Measurements from ENCODE around the gene PHACTR2.
"Not testable (repeated sequence)": the region's sequence is repeated elsewhere in the genome, so short reads cannot be mapped to it uniquely, and the experiment has no call there.

Gene PHACTR2

DNA sequence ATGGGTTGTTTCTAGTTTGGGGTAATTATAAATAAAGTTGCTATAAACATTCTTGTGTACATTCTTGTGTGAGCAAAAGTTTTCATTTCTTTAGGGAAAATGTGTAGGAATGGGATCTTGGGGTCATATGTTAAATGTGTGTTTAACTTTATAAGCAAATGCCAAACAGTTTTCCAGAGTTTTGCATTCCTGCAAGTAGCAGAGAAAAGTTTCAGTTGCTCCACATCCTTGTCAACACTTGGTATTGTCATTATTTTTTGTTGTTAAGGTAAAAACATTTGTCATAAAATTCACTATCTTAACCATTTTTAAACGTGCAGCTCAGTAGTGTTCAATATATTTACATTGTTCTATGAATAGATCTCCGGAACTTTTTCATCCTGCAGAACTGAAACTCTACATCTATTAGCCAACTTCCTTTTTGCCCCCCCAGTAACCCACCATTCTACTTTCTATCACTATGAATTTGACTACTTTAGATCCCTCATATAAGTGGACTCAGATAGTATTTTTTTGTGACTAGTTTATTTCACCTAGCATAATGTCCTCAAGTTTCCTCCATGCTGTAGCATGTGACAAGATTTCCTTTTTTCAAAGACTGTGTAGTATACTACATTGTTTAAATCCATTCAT lies 48.4 kb downstream of the PHACTR2 start:
- in situ Hi-C loops (cut with HindIII; ENCODE audit: low sequenced_read_pairs): no loop called here
- TF ChIP-seq, protein P1, sequence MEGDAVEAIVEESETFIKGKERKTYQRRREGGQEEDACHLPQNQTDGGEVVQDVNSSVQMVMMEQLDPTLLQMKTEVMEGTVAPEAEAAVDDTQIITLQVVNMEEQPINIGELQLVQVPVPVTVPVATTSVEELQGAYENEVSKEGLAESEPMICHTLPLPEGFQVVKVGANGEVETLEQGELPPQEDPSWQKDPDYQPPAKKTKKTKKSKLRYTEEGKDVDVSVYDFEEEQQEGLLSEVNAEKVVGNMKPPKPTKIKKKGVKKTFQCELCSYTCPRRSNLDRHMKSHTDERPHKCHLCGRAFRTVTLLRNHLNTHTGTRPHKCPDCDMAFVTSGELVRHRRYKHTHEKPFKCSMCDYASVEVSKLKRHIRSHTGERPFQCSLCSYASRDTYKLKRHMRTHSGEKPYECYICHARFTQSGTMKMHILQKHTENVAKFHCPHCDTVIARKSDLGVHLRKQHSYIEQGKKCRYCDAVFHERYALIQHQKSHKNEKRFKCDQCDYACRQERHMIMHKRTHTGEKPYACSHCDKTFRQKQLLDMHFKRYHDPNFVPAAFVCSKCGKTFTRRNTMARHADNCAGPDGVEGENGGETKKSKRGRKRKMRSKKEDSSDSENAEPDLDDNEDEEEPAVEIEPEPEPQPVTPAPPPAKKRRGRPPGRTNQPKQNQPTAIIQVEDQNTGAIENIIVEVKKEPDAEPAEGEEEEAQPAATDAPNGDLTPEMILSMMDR (IDR thresholded peaks at IDR 0.05; ENCODE audit: low read depth, low read length): no peak
- DNase-seq (ENCODE audit: low read depth, low spot score): no peak
- no peak overlapping the region for H3K4me3 ChIP-seq (ENCODE audit: low read depth, low read length)

DNA sequence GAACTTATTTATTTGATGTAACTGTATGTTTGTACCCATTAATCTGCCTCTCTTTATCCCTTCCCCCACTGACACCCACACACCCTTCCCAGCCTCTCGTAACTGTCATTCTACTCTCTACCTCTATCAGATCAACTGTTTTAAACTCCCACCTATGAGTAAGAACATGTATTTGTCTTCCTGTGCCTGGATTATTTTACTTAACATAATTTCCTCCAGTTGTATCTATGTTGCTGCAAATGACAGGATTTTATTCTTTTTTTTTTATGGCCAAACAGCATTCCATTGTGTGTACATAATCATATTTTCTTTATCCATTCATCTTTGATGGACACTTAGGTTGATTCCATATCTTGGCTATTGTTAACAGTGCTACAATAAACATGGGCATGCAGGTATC lies 49.3 kb downstream of the PHACTR2 start:
- in situ Hi-C loops (cut with HindIII; ENCODE audit: low sequenced_read_pairs): no loop called here
- no peak for DNase-seq (ENCODE audit: low read depth, low spot score)
- H3K4me3 ChIP-seq (ENCODE audit: low read depth, low read length): no peak overlapping the region
- TF ChIP-seq, protein P1 (IDR thresholded peaks at IDR 0.05; ENCODE audit: low read depth, low read length): no peak

DNA sequence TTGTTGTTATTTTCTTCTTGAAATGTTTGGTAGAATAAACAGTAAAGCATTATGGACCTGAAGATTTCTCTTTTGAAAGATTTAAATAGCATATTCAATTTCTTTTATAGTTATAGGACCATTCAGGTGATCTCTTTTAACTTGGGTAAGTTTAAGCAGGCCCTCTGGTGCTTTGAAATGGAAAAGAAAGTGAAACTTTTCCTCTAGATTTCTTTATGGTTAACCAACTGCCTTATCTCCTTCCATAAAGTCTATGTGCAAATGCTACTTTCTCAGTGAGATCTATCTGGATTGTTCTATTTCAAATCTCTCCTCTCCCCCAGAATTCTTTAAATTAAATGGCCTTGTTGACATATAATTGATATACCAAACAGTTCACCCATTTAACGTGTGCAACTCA lies 54.0 kb downstream of the PHACTR2 start:
- no peak overlapping the region for H3K4me3 ChIP-seq (ENCODE audit: low read depth, low read length)
- TF ChIP-seq, protein P1 (IDR thresholded peaks at IDR 0.05; ENCODE audit: low read depth, low read length): no peak

GRCh38 chr6:143732536-143732935 lies 54.8 kb downstream of the PHACTR2 start:
- in situ Hi-C loops (cut with HindIII; ENCODE audit: low sequenced_read_pairs): no loop called here
- DNase-seq (ENCODE audit: low read depth, low spot score): no peak
- TF ChIP-seq, protein P1 (IDR thresholded peaks at IDR 0.05; ENCODE audit: low read depth, low read length): no peak
- no peak overlapping the region for H3K4me3 ChIP-seq (ENCODE audit: low read depth, low read length)

More for the DNA sequence above, 54.0 kb downstream of the PHACTR2 start:
- no peak for DNase-seq (ENCODE audit: low read depth, low spot score)
- in situ Hi-C loops (cut with HindIII; ENCODE audit: low sequenced_read_pairs): no loop called here

GRCh38 chr6:143733510-143733909 lies 55.7 kb downstream of the PHACTR2 start:
- DNase-seq (ENCODE audit: low read depth, low spot score): no peak
- H3K4me3 ChIP-seq (ENCODE audit: low read depth, low read length): no peak overlapping the region
- TF ChIP-seq, protein P1 (IDR thresholded peaks at IDR 0.05; ENCODE audit: low read depth, low read length): no peak
- in situ Hi-C loops (cut with HindIII; ENCODE audit: low sequenced_read_pairs): no loop called here

DNA sequence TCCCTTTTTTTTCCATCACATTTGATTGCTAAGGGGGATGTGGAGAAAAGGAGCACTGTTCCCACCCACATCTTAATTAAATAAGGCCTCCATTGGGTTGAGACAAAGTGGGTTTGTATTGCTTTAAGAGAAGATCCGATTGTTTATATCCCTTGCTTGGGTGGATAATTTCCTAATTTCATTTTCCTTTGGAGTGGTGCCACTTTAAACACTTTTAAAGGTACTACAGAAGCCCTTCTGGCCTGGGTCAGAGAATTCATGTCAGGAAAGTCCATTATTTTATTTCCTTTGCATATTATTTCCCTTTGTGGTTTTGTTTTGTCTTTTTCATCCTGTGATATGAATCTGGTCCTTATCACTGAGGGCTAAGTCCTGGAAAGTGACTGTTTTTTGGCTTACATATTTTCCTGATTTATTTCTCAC lies 56.9 kb downstream of the PHACTR2 start:
- no peak overlapping the region for H3K4me3 ChIP-seq (ENCODE audit: low read depth, low read length)
- in situ Hi-C loops (cut with HindIII; ENCODE audit: low sequenced_read_pairs): no loop called here
- no peak for DNase-seq (ENCODE audit: low read depth, low spot score)
- TF ChIP-seq, protein P1 (IDR thresholded peaks at IDR 0.05; ENCODE audit: low read depth, low read length): no peak

- in situ Hi-C loops (cut with HindIII; ENCODE audit: low sequenced_read_pairs); H3K4me3 ChIP-seq (ENCODE audit: low read depth, low read length): not testable (repeated sequence)
Measured at GRCh38 chr6:143738072-143738690, 60.4 kb downstream of the PHACTR2 start.

More at GRCh38 chr6:143738072-143738690, 60.4 kb downstream of the PHACTR2 start:
- DNase-seq (ENCODE audit: low read depth, low spot score): not testable (repeated sequence)
